Skeletal muscle tissue (tissue), 4 donors: ENCODE measurements around the gene EIF4G3. TPM values are rescaled to one million over a fixed set of nuclear protein-coding genes. Genes with fewer than 3 reads are reported as not detected.

ENCODE experiments used
- H3K27ac ChIP-seq: one replicate; pipeline ENCODE4 v1.7.0; 2013; ENCODE audit warnings: mild to moderate bottlenecking, low read depth, low read length, inconsistent platforms
- H3K27me3 ChIP-seq, 3 donors: one replicate each; pipeline ENCODE4 v1.7.0; 2013; ENCODE audit warnings: low read length in 3 of 3; ENCODE audit not compliant: control insufficient read depth in 3 of 3, insufficient read depth in 3 of 3
- H3K36me3 ChIP-seq, 3 donors: one replicate each; pipeline ENCODE4 v1.7.0; 2013; ENCODE audit warnings: low read length in 3 of 3; ENCODE audit not compliant: control insufficient read depth in 3 of 3, insufficient read depth in 3 of 3
- H3K4me1 ChIP-seq, 3 donors: one replicate each; pipeline ENCODE4 v1.7.0; 2013; ENCODE audit warnings: low read length in 3 of 3, mild to moderate bottlenecking in 3 of 3; ENCODE audit not compliant: control insufficient read depth in 3 of 3, insufficient read depth in 3 of 3
- H3K4me3 ChIP-seq, 3 donors: one replicate each; pipeline ENCODE4 v1.7.0; 2013; ENCODE audit warnings: low read length in 3 of 3
- H3K9ac ChIP-seq, 3 donors: one replicate each; pipeline ENCODE4 v1.7.0; 2013; ENCODE audit warnings: low read length in 3 of 3, mild to moderate bottlenecking in 3 of 3, moderate library complexity in 2 of 3, low read depth in 1 of 3
- H3K9me3 ChIP-seq, 3 donors: one replicate each; pipeline ENCODE4 v1.7.0; 2013; ENCODE audit warnings: low read length in 3 of 3; ENCODE audit not compliant: control insufficient read depth in 3 of 3
- total RNA-seq: library from RNA; depleted of rRNA; stranded (reverse); fragments of >200 nt; gene quantifications from one replicate; pipeline ENCODE4 v1.2.3, GENCODE V29; 2014
- donor health status: Osteomylitis.

Gene EIF4G3
- total RNA-seq, 1 donor from 2014 or later = 23.5 TPM

GRCh38 chr1:20885121-20885520 lies 291.6 kb downstream of the EIF4G3 start:
- Histone ChIP-seq H3K4me1 (no peaks in the 10 kb centered on the region), H3K9ac (no peak overlapping the region), H3K27ac (no peak overlapping the region), H3K9me3 (no peaks in the 10 kb centered on the region), H3K27me3 (no peaks in the 10 kb centered on the region), H3K4me3 (no peak overlapping the region), H3K36me3 (peaks cover 0 to 5% (median 4%) of the 10 kb centered on the region in 3 donors)

- Histone ChIP-seq H3K27me3 (no peaks in the 10 kb centered on the region), H3K36me3 (peaks cover 0 to 5% (median 4%) of the 10 kb centered on the region in 3 donors), H3K4me1 (no peaks in the 10 kb centered on the region), H3K9ac (no peak overlapping the region), H3K27ac (no peak overlapping the region), H3K4me3 (no peak overlapping the region), H3K9me3 (no peaks in the 10 kb centered on the region)
Observed at GRCh38 chr1:20884513-20884912, 292.2 kb downstream of the EIF4G3 start.

GRCh38 chr1:20883766-20884165 lies 292.9 kb downstream of the EIF4G3 start:
- Histone ChIP-seq H3K4me3 (no peak overlapping the region), H3K9ac (no peak overlapping the region), H3K9me3 (no peaks in the 10 kb centered on the region), H3K27ac (no peak overlapping the region), H3K36me3 (peaks cover 0 to 10% (median 9%) of the 10 kb centered on the region in 3 donors), H3K27me3 (no peaks in the 10 kb centered on the region), H3K4me1 (no peaks in the 10 kb centered on the region)

- peaks cover 0 to 15% (median 14%) of the 10 kb centered on the region in 3 donors for H3K36me3 ChIP-seq
- H3K9me3 ChIP-seq = no peaks in the 10 kb centered on the region
- H3K9ac ChIP-seq = no peak overlapping the region
- no peak overlapping the region for H3K27ac ChIP-seq
- no peaks in the 10 kb centered on the region for H3K27me3 ChIP-seq
- H3K4me3 ChIP-seq = no peak overlapping the region
- no peaks in the 10 kb centered on the region for H3K4me1 ChIP-seq
Observed at GRCh38 chr1:20882837-20883236, 293.9 kb downstream of the EIF4G3 start.

- Histone ChIP-seq H3K9ac (no peak overlapping the region), H3K4me1 (no peaks in the 10 kb centered on the region), H3K27me3 (no peaks in the 10 kb centered on the region), H3K27ac (no peak overlapping the region), H3K36me3 (peaks cover 2 to 18% (median 13%) of the 10 kb centered on the region in 3 donors), H3K9me3 (no peaks in the 10 kb centered on the region), H3K4me3 (no peak overlapping the region)
Observed at GRCh38 chr1:20878799-20879198, 297.9 kb downstream of the EIF4G3 start.

- Histone ChIP-seq H3K4me1 (no peaks in the 10 kb centered on the region), H3K27me3 (no peaks in the 10 kb centered on the region), H3K36me3 (peaks cover 4 to 20% (median 13%) of the 10 kb centered on the region in 3 donors), H3K27ac (no peak overlapping the region), H3K9me3 (no peaks in the 10 kb centered on the region), H3K4me3 (no peak overlapping the region), H3K9ac (no peak overlapping the region)
Observed at GRCh38 chr1:20875198-20875973, 301.3 kb downstream of the EIF4G3 start.

GRCh38 chr1:20873311-20873710 lies 303.4 kb downstream of the EIF4G3 start:
- Histone ChIP-seq H3K4me3 (no peak overlapping the region), H3K9ac (no peak overlapping the region), H3K36me3 (peaks cover 4 to 10% (median 4%) of the 10 kb centered on the region in 3 donors), H3K27ac (no peak overlapping the region), H3K4me1 (no peaks in the 10 kb centered on the region), H3K9me3 (no peaks in the 10 kb centered on the region), H3K27me3 (no peaks in the 10 kb centered on the region)

- no peaks in the 10 kb centered on the region for H3K4me1 ChIP-seq
- no peaks in the 10 kb centered on the region for H3K27me3 ChIP-seq
- H3K9ac ChIP-seq = no peak overlapping the region
- no peaks in the 10 kb centered on the region for H3K9me3 ChIP-seq
- peaks cover 4 to 9% (median 4%) of the 10 kb centered on the region in 3 donors for H3K36me3 ChIP-seq
- H3K27ac ChIP-seq = no peak overlapping the region
- no peak overlapping the region for H3K4me3 ChIP-seq
Observed at GRCh38 chr1:20871419-20871818, 305.3 kb downstream of the EIF4G3 start.

- Histone ChIP-seq H3K4me1 (no peaks in the 10 kb centered on the region), H3K9ac (no peak overlapping the region), H3K4me3 (no peak overlapping the region), H3K36me3 (peaks cover 2 to 8% (median 4%) of the 10 kb centered on the region in 3 donors), H3K27ac (no peak overlapping the region), H3K27me3 (no peaks in the 10 kb centered on the region), H3K9me3 (no peaks in the 10 kb centered on the region)
Observed at GRCh38 chr1:20870718-20871117, 306.0 kb downstream of the EIF4G3 start.

GRCh38 chr1:20868263-20868662 lies 308.4 kb downstream of the EIF4G3 start:
- Histone ChIP-seq H3K9ac (no peak overlapping the region), H3K36me3 (peaks cover 7 to 15% (median 15%) of the 10 kb centered on the region in 3 donors)

More at GRCh38 chr1:20868263-20868662, 308.4 kb downstream of the EIF4G3 start:
- no peaks in the 10 kb centered on the region for H3K9me3 ChIP-seq
- no peak overlapping the region for H3K27ac ChIP-seq
- no peaks in the 10 kb centered on the region for H3K4me1 ChIP-seq
- no peaks in the 10 kb centered on the region for H3K27me3 ChIP-seq
- H3K4me3 ChIP-seq = no peak overlapping the region
